ENCODE results near the gene LRPPRC.
"Not testable (repeated sequence)": the region's sequence is repeated elsewhere in the genome, so short reads cannot be mapped to it uniquely, and the experiment has no call there.

Gene LRPPRC

DNA sequence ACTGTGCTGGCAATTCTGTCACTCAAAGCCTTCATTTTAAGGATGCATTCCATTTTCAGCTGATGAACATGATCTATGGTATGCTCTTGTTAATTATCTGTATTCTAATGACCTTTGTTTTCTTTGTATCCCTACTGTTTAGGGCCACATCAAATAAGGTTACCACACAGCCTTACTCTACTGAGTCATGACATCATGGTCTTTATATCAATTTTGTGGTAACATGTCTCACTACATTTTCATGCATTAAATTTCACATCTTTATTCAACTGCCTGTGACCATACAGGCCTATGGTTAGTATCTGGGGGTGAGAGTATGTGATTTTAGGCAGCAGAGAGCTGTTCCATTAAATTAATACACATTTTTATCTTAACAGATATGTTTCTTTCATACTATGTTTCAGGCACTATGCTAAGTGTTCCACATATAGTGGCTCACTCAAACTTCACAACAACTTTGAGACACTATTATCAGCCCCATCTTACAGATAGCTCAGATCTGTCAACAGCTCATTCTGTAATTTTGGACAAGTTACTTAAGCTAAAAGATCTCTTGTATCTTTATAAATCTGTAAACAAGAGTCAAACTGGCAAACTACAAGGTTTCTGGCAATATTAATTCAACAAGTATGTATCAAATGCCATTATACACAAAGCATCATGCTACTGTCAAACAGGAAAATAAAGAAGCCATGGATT lies 18.0 kb downstream of the LRPPRC start:
- DNase-seq: no peak

DNA sequence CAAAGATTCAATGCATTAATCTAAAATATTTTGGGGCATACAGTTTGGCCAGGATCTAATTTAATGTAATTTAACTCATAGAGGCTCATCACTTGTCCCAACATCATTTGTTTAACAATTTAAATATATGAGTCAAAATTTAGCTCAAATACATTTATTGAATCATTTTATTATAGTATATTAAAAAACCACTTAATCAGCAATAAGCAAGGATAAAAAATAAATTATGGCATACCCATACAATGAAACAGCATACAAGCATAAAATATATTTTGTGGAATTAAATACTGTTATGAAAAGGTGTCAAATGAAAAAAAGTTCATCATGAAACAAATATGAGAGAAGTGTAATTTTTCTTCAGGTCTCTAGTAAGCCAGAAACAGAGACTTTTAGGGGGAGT lies 34.9 kb downstream of the LRPPRC start:
- no peak for DNase-seq

DNA sequence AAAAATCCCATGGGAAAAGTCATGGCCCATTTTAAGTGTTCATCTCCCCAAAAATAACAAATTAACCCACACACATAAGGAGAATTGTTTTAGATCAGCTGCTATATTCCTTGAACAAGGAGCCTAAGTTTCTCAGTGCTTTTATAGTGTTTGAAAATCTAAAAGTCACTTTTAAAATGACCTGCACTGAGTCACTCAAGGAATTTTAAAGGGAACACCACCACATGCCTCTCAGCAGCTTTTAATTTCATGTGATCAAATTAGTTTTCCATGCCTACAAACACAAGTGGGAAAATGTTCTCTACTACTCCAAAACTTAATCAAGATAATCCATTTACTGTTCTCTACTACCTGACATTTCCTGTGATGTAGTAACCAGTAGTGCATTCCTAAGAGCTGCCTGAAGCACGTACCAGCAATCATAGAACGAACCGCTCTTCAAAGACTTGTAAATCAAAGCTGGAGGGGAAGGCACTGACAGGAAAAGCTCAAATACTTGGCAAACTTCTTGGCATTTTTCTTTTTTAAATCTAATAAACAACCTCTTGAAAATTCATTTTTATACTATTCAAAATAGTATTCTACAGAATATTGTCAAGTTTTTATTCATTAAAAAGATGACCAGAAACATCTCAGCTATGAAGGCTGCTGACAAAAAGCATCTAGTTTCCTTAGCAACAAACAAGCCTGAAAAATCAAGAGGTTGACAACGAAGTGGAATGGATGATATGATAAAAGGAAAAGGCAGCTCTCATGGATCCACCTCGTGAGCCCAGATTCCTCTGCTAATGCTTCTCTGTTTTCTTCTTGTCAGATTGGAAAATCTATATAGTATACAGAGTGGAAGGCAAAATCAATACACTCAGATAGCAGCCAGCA lies 37.2 kb downstream of the LRPPRC start:
- DNase-seq: no peak

DNA sequence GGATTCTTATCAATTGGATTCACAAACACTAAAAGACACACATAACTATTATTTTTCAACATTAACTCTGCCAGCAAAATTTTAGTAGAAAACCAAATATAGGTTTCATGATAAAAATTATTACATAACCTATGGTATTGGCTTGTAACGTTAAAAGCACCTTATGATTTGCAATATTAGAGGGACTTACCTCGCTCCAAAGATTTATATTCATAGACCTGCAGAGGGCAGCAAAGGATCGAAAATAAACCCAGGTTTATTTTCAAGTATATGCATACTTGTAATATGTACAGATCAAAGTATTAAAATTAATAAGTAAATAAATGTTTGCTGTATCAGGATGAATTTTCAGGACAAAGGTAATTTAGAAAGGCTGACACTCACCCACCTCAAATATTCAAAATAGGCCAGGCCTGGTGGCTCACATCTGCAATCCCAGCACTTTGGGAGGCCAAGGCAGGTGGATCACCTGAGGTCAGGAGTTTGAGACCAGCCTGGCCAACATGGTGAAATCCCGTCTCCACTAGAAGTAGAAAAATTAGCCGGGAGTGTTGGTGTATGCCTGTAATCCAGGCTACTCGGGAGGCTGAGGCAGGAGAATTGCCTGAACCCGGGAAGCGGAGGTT lies 45.3 kb downstream of the LRPPRC start:
- no peak for DNase-seq

DNA sequence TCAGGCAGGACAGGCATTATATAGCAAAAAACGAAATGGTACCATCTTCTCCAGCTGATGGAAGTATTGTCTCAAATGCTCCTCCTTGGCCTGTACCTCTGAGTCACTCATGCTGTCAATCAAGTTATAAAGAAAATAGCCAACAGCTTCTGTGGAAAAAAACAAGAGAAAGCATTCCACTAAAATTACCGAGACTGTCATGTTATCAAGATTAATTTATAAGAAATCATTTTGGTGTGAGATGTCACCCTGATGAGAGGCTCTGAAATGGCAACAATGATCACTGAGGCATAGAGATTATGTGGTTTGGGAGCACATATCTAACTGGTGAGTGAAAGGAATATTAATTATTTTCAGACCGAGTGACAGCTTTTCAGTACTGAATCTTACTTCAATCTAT lies 47.4 kb downstream of the LRPPRC start:
- no peak for DNase-seq

DNA sequence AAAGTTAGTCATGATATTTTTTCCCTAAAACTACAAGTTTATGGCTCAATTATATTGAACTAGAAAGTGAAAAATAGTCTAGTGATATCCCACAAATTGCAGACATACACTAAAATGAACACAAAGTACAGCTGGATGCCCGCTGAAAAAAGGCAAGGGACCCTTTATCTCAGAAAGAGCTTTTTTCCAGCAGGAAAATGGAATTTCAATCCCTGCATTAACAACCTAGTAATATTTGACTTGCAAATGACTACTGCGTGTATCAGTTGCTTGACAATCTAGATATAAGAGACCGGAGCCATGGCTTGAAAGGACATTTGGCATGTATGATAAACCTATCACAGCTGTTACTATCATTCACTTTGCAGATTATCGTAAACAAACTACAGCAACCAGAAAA lies 49.1 kb downstream of the LRPPRC start:
- DNase-seq: no peak

DNA sequence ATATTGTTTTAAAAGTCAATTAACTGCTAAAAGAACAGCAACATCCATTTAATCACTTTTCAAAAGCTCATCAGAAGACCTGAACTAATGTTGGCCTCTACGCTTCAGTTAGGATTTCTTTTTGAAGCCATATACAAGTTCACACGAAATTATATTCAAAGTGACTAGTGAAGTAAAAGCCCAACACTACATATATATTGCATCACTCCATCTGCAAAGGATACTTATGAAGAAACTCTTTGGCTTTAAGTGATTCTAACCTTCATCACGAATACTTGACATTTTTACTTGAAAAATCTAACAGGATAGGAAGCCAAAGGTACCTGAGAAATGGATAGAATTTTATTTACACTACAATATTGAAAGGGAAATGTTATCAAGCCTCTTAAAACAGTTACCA lies 50.4 kb downstream of the LRPPRC start:
- DNase-seq: no peak

DNA sequence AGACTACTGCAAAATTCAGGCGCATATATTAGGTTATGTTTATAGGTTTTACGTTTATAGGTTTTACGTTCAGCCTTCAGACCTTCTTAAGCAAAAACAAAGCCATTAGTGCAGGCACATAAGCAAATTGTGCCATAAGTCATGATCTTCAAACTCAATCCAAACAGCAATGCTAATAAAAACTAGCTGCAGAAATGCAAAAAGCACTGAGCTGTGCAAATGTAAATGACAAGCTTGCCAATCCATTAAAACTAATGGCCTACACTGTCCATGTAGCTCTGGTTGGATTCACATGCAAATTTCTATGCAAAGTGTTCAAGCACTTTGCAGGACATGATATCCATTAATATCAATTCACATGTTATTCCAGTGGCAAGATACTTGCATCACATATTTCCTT lies 50.9 kb downstream of the LRPPRC start:
- DNase-seq: no peak

DNA sequence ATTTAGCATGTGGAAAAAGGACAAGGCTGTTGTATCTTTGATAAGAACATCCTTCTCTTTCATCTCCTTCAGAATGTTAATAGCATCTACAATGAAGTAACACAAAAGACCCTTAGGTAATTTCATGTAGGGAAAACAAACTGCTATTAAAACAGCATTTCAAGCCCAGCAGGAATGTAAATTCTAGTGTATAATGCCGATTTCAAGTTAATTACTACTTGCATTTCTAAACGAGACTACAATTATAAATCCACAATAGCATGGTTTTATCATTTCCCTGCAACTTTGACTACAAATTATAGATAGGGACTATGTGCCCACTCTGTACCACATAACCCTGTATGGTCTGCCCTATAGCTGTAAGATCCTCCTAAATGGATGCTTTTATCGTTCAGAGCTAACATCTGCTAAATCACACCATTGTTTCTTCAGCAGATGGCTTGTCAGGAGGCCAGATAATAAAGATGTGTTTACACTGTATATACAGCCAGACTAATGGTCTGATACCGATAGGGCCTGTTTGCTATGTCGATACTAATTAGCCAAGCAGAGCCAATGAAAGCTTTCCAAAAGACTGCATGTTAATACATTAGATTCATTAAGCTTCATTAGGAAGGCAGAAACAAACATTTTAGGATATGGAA lies 51.9 kb downstream of the LRPPRC start:
- DNase-seq: no peak

DNA sequence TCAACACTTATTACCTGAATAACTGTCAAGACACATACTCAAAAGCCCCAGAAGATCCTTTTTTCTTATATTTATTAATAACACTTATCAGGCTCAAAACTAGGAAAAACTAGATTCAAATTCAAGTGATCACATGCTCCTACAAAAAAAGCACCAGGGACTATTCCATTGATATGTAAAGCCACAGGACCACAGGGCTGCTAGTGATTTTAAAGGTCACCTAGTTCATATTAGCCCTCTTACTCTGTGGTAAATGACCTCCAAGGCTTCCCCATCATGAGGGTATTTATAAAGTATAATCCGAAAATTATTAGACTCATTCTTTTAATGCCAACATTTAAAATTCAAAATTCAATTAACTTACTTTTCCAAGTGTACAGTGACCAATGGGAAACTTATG lies 52.5 kb downstream of the LRPPRC start:
- no peak for DNase-seq

DNA sequence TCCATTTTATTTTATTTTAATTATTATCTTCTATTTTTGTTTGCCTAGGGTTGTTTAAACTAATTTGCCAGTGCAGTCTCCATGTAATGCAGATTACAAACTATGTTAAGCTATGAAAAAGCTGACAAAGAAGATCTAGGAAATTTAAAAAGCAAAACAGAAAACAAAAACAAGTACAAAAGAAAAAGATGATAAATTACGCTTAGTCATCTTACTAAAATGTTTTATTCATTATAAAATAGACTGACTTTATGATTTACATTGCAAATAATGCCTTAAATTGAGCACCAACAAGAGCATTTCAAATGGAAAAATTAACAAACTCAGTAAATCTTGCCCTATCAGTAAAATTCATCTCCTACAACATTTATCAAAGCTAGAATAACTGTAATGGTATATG lies 52.9 kb downstream of the LRPPRC start:
- DNase-seq: no peak

DNA sequence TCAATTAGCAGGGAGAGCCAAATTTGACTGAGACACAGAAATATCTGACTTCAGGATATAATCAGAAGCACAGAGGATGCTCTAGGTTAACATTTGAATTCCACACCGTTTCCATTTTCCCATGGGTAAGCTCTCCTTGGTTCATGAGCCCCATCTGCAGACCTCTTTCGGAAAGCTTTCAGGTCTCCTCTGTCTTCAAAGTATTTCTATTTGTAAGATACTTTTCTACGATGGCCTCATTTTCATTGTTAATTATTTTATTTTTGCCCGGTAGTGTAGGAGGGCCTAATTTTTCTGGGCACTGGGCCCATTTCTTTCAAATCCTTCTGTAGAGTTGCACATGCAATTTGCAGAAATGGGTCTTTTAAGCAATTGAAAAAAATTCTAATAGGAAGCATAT lies 53.8 kb downstream of the LRPPRC start:
- no peak for DNase-seq

DNA sequence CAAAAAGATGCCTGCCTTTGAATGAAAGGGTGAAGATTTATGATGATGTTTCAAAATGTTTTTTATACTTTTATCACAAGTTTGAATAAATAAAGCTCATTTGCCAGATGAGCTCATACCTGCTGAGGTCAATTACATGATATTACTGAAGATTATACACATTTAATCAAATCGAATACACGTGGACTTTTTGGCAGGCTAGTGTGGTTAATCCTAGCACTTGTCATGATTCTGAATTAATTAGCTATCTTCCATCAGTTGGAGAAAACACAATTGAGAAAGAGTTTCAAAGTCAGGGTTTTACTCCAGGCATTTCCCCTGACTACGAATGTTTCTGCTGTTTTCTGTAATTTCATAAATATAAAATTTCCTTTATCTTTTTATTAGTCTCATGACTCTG lies 54.4 kb downstream of the LRPPRC start:
- DNase-seq: no peak

DNA sequence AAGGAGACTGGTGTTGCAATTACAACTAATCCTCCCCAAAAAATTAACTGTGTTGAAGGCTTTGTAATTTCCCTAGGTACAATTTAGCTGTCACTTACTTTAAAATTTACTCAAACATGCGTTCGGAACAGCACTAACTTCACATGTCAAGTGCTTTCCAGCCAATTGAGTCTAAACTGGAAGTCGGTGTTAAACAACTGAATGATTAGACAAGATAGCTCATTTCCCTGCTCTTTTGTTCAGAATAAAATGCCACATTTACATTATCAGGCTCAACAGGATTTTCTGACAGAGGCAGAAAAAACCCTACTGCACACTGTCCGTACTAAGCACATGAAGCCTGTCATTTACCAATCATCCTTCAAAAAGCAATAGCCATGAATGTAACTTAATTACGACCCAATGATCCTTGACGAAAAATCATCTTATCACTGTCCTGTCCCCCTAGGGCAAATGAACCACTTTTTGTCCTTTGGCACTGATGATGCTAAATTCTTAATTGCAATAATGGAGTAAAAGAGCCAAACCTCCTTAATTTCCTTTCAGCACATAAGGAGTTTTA lies 56.0 kb downstream of the LRPPRC start:
- DNase-seq: no peak

DNA sequence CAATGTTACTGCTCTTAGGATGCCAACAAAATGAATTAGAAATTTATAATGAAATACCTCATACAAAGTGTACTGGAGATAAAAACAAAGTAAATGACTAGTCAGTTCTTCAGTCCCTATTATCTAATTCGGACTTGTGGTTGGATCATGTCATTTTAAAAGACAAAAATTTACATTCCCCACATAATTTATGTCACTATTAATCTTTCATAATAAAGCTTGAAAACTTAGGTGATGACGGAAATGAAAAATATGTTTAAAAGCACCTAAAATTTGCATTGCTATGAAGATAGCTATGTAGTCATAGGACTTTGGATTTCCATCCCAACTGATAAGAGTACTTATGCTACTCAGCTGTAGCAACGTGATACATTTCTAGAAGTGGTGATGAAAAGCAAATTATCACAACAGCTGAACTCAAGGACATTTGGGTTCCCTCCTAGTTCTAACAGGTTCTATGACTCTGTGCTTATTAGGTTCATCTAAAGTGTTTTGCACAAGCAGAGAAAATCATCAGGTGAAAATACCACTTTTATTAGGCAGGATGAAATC lies 58.4 kb downstream of the LRPPRC start:
- no peak for DNase-seq

DNA sequence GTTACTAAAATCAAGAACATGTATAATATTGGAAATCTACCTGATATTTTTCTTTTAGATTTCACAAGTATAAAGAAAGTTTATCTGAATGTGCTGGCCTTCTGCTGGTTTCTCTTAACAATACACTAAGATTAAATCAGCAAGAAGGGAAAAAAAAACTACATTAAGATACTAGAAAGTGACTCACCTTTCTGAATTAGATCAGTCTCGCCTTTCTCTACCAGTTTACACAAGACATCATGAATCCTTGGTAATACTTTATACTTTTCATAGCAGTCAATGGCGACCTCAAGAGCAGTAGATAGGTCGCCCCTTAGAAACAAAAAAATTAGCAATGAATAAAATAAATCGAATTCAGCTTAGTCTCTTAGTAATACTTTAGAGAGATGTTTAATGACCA lies 61.2 kb downstream of the LRPPRC start:
- no peak for DNase-seq

DNA sequence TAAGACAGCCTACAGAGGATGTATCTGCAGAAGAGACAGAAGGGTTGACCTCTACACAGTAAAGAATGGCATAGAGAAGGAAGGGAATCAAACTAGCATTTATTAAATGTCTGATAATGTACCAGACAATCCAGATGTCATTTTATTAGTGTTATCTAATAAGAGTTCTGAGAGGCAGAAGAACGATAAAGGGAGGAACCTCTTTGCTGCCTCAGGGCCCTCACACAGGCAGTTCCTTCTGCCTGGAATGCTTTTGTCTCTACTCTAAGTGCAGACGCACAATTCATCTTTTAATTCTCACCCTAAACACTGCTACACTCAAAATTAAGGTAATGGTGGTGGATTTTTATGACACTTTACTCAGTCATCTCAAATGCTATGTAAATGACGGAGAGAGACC lies 64.5 kb downstream of the LRPPRC start:
- no peak for DNase-seq

DNA sequence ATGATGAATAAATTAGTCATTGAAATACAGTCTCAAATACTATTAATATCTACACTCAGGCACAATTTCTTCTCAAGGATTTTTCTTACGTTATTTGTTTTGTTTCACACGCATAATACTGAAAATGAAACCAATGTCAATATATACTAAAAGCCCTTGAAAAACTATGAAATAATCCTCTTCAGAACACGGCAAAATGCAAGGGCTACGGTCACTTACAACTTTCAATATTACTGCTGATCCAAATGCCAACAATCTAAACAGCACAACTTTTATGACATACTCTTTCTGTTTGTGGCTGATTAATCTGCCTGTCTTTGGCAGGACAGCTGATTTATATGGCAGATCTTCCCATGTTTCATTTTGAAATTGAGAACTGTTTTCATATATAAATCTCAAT lies 68.3 kb downstream of the LRPPRC start:
- DNase-seq: no peak

DNA sequence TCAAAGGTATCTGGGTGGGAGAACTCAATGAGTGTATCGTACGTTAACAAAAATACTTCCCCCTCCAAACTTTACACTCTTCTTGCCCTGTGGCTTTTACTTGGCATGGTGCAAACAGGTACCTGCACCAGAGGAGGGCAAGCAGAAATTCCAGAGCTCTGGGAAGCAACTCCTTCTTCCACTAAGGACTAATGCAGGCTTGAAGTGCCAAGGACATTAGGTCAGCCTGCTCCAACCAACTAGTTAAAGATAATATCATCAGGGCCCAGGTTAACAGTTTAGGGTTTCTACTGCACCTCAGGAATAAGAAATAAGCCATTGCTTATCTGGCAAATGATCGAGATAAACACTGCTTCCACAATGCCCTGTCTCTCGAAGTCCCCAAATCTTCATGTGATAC lies 70.4 kb downstream of the LRPPRC start:
- no peak for DNase-seq

DNA sequence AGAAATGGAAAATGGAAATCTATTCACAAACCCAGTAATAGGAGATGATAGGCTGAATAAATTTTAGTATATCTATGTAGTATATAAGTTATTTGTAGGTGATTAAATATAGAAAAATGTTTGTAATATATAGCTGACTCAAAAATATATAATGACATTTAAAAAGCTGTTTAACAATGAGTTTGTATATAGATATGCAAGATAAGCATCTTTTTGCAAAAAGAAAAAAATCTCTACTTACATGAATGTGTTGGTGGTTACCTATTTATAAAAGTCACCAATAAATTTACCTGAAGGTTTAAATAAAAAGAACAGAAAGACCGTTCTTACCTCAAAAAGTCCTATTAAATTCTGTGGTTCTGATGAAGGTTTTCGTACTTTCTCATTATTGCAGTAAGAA lies 71.3 kb downstream of the LRPPRC start:
- DNase-seq: no peak

DNA sequence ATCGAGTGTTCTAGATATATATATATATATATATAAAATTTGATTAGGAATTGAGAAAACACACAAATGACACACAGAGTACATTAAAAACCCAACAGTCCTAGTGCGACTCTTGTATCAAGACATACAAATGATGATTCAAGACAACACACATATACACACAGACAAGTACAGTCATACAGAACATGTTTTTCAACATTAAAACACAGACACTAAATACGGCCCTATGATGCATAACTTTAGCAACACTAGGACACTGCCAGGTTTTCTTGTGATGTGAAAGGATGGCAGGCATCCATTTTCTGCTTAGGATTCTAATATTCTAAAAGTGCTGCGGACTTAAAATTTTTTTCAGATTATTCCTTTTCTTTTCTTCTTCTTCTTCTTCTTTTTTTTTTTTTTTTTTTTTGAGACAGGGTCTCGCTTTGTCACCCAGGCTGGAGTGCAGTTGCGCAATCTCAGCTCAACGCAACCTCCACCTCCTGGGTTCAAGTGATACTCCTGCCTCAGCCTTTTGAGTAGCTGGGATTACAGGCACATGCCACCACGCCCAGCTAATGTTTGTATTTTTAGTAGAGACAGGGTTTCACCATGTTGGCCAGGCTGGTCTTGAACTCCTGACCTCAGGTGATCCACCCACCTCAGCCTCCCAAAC lies 84.5 kb downstream of the LRPPRC start:
- not testable (repeated sequence) for DNase-seq

DNA sequence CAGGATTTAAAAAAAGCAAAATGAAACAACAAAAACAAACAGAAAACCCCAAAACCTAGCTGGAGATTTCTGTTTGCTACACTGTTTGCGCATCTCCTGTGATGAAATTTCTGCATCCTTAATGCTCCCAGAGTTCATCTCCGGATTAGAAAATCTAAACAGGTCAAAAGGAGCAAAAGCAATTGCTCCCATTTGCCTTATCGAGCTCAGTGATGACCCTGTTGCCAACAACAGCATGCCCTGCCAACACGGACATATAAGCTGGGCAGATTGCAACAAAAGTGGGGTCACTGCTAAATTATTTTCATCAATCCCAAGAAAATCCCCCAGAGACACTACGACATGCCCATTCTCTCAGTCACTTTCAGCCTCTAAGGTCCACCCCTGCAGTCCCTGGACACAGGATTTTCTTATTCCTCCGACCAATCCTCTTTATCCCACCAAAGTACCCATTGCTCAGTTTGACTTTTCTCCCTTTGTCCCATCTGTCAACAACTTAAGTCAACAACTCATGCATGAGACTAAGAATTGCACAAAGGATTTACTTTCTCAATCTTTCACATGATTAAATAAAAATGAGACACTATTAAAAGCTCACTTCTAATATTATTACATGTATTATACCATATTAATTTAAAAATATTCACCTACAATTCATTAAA lies 89.2 kb downstream of the LRPPRC start:
- no peak for DNase-seq

Measured in activated naive CD4-positive, alpha-beta T cell treated with Interleukin-2 at 50 U/mL for 16 hours (primary cell).